Germinal center (tissue), 1 donor: ENCODE data around the gene SORBS2.
"Not testable (repeated sequence)": the region's sequence is repeated elsewhere in the genome, so short reads cannot be mapped to it uniquely, and the experiment has no call there.

Source experiments
- DNase-seq: peaks from one replicate; pipeline ENCODE4 v3.0.0; 2012; ENCODE audit warnings: mixed read lengths, low spot score

SORBS2 gene

DNA sequence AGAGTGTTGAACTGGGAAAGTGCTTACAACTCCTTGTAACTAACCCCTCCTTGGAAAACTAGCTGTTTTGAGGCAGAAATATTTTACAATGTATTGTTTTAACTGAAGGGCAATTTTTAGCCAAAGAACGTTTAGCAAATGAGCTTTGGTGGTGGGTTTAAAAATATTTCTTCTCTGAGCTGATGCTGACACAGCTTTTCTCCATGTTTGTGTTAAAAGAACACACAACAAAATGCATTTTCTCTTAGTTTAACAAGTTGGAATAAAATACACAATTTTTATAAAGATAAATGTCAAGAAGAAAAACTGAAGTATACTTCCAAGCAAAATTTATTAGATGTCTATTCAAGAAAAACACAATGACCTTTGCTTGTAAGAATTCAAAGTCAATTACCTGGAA, 226.8 kb downstream of the SORBS2 start:
- DNase-seq = no peak

DNA sequence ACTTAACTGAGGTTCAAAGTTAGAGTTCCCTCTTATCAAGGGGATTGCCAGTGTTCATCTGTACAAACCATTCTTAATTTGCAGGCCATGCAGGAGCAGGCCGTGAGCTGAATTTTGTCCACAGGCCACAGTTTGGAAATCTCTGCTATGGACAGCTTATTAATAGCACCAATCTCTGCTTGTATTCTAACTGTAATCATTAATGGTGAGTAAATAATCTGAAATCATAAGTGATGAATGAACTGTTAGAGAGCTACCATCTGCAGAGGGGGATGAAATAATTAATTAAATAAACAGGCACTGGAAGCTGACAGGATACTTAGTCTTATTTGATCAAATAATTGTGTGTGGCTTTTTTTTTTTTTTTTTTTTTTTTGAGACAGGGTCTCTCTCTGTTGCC, 228.2 kb downstream of the SORBS2 start:
- no peak for DNase-seq

DNA sequence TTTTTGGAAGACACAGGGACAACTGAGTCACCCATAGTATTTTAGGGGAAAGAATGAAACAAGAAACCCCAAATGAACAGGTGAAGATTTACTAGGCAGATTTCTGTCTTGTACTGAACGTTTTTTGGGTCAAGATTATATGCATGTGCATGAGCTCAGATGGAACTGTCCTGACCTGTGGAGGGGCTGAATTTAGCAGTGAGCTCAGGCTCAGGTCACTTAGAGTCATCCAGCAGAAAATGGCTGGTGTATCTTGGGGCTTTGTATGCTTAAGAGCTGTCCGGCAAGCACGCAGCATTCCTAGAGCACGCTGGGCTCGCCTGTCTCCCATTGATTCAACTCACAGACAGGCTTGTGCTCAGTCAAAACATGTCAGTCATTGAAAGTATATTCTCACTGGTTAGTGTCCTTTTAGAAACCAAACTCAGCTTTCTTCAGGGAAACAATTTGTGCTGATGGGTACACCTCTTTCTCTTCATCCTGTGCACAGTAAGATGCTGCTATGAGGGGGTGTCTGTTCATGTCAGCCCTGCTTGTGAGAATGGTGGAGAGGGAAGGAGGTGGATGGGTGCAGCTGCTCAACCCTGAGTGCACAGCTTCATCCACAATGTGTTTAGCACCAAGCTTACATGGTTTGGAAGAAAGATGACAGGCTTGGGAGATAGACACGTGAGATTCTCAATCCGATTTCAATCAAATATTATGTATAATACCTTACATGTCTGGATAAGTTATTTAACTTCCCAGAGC, 229.2 kb downstream of the SORBS2 start:
- DNase-seq = no peak

DNA sequence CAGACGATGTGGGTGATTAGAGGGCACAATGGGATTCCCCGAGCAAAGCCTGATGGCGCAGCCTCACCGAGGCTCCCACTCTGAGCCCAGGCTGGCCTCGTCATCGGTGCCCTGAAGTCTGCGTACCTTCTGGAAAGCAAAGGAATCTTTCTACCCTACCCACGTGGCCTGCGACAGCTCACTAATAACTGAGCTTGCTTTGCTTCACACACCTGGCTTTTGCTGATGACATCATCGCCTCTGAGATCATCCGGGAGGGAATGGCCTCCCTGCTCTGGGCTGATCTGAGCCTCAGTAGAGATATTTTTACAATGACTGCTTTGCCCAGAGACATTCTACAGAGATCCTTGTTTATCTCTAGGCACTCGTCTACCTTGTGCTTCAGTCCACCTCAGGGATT, 231.3 kb downstream of the SORBS2 start:
- no peak for DNase-seq

DNA sequence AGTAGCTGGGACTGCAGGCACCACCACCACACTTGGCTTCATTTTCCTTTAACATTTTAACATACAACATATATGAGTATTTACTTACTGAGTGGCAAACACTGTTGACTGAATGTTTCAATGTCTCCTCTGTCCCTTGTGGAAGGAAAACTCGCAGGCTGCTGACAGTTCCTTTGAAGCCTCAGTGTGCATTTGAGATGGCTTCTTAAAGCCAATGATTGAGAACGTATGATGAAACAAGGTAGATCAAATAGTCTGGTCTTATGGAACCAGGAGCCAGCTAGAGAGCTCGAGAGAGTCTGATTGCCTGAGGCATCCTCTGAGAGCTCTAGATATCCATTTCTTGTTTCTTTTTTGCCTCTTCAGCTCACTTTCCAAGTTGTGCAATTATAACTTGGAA, 233.7 kb downstream of the SORBS2 start:
- no peak for DNase-seq

DNA sequence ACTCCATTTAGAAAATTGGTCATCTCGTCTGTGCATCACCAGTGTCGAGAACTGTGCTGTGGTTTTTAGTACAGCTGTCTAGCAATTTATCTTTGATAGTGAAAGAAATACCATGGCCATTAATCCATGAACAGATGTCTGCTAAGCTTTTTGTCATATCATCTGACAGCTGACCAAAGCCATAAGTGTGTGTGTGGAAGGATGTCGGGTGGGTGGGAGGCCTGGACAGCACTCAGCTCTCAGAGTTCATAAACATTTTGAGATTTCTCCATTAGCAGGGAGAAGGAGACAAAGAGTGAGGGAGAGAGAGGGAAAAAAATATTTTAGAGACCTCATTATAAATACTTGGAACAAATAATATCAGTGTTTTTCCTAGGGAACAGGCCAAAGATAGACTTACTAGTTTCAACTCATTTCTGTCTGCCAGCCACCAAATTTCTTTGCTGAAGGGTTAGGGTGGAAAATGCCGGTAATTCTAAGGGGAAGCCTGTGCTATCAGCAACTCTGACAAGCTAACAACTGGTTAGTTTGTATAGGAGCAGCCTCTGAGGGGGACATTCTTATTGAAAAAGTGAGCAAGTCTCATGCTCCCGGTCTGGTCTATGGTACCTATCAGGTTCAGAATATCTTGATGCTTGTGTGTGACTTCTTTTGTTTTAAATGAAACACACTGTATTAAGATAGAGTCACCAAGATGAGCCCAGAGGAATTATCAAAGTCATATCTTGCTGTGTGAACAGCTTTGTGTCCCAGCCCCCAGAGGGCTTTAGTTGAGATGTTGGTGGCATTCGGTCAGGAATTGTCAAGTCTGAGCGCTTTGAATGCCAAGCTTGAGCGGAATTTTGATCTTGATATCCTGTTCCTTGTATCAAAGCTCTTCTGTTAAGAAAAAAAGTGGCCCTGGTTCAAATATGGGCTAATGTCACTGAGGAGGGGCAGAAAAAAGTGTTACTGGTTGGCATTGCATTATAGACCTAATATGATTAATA, 234.7 kb downstream of the SORBS2 start:
- no peak for DNase-seq

DNA sequence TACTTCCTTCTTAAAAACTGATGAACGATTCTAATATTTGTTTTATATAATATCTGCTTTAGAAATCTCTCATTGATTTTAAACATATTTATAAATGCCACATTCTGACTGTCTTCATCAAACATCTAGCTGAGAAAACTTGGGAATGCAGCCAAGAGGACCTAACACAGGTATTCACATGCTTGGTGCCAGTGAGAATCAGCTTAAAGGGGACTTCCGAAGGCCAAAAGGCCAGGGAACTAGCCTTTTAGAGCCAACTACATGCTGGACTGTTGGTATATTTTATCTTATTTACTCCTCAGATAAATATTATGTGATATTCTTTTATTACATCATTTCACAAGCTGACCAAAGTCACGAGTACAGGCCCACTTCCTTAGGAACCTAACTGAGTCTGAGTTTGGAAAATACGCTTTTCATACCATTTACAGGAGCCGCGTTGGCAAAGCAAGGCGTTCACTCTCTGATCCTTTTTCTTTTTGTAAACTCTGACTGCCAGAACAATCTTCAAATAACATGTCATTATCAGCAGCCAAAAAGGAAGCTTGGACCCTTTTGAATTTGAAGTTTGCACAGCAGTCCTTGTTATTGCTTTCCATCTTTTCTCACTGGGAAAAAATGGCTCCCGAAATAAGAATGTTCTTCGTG, 235.6 kb downstream of the SORBS2 start:
- DNase-seq = no peak

DNA sequence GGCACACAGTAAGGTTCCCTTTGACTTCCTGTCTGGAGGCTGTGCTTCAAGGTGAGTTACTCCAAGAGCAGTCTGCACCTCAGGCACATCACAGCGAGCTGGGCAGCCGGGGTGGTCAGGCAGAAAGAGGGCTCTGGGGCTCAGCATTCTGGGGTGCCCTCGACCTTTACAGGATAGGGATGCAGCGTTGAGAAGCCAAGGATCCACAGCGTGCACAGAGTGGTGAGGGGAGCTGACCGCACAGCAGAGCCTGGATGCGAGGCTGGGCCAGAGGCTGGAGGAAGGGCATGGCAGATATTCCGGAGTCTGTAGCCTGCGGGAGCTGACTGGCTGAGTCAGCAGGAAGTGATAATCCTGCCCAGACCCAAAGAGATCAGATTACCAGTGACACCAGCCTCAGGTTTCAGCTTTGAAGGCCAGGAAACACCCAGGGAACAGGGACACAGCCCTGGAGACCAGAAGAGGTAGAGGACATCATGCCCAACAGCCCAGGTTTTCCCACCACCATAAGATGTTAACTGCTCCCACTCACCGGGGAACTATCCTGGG, 238.3 kb downstream of the SORBS2 start:
- no peak for DNase-seq

DNA sequence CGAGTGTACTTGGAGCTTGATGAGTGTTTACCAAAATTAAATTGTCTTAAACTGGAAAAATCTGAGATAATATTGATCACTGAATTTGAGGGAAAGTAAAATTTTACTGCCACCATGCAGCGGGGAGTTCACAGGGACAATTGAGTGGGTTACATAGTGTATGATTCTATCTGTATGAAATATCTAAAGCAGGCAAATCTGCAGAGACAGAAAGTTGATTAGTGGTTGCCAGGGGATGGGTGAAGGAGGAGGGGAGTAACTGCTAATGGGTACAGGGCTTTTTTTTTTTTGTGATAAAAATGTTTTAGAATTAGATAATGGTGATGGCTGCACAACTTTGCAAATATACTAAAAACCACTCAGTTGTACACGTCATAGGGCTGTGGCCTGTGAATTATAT, 241.3 kb downstream of the SORBS2 start:
- DNase-seq = no peak

DNA sequence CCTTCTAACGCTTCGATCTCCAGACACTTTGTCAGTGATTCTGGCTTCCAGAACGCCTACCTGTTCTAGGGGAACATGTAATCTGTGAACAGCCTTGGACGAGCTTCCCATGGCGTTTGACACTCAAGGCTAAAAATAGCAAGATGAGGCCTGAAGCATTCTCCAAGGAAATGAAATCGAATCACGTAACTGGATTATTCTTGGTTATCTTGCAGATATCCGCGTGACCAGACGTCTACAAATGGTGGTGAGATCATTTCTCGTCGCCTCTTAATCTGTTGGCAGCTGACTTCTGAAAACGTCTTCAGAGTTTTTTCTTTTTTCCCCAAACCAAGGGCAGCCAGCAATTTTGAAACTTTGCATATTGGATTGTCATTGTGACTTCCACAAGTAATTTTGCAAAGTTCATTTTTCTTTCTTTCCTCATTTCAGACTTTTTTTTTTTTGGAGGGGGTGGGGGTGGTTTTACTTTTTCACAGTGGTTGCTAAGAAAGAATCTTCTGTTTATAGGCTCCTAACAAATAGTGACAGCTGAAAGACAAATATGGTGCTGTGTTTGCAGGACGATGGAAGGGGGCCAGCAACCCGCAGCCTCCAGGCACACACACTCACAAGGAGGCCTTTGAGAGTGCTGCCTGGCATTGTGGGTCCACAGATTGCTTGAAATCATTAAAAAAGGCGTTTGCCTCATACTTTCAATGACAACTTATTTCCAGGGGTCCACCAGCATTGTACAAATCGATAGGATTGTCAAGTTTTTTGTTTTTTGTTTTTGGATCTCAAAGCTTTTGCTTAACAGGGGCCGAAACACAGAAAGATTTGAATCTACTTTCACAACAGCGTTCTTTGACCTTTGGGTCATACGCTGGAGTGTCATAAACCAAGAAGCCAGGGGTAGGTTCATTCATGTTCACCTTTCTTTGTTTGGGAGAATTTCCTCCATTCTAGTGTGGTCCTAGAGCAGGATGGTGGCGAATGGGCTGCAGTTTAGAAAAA, 244.3 kb downstream of the SORBS2 start:
- no peak for DNase-seq

DNA sequence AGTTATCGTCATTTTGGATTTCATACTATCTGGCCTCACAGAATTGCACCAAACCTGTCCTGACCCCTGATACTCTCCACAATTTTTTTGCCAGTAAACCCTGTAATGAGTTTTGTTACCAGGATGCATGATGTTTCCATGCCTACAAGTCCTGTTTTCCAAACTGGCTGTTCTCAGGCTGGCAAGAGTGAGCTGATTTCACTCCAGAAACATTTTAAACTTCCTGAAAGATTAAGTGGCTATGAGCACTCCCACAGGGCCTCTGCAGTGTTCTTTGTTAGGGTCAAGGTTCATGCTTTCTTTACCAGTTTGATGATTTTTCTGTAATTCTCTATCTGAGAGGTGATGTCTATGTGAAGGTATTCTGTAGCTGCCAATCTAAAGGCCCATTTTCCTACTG, 245.0 kb downstream of the SORBS2 start:
- DNase-seq = no peak

DNA sequence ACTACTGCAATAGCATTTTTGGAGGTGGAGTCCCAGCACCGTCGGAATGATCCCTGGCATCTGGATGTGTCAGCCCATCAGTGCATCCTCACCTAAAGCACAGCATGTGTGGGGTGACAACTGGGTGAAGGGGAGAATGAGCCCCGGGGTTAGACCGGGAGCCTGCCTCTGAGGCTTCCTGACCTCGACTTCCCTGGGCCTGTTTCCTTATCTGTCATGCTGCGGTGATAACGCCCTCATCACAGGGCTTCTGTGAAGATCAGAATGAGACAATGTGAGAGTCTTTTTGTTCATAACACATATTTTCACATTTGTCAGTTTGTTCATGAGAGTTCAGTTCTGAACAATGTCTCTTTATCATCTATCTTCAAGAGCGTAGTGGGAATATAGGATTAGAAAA, 245.6 kb downstream of the SORBS2 start:
- no peak for DNase-seq

DNA sequence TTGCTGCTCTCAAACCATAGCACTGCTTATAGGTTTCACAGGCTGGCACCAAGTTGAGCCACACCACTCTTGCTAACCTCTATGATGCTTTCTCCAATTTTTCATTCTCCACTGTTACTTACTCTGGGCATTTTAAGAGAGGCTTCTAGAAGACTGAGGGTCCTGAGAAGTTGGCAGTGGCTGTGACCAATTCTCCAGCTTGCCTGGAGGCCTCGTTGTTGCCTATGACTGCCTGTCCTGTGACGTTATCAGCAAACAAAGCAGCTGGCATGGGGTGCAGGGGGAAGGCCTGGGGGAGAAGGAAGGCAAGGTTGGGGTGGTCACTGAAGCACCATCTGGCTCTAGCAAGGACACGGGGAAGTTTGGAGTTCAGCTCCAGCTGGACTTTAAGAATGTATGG, 246.3 kb downstream of the SORBS2 start:
- DNase-seq = no peak

DNA sequence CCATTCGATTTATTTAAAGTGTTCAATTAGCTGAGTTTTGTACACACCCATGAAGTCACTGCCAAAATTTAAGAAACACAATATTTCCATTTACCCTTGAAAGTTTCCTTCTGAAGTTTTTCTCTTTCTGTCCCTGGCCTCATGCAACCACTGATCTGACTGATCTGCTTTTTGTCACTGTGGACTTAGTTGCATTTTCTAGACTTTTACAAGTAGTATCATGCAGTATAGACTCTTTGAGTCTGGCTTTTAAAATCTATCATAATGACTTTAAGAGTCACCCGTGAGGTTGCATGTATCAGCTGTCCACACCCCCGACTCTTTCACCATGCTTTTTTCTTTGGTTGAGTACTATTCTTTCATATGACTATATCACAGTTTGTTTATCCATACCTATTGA, 247.6 kb downstream of the SORBS2 start:
- no peak for DNase-seq

DNA sequence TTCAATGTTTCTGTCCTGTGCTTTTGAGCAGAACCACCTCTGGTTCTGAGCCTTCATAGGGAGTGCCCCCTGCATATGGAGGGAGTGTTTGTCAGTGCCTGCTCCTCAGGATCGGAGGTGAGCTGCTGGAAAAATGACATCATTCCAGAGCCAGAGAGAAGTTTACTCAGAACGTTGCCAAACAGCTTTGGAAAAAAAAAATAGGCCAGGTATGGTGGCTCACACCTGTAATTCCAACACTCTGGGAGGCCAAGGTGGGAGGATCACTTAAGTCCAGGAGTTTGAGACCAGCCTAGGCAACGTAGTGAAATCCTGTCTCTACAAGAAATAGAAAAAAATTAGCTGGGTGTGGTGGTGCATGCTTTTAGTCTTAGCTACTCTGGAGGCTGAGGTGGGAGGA, 249.5 kb downstream of the SORBS2 start:
- DNase-seq = no peak

DNA sequence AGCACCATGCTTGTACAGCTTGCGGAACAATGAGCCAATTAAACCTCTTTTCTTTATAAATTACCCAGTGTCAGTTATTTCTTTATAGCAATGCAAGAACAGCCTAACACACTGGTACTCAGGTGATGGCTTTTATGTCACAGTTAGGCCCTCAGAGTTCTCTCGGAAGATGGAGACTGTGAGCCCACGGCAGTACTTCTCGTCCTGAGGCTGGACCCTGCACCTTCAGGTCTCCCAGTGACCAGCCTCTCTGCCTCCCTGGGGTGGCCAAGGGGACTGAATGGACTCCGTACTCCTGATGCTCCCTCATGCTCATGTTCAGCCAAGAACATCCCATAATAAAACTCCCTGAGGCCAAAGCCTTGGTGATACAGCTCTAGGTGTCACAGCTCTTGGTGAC, 251.7 kb downstream of the SORBS2 start:
- DNase-seq = no peak

DNA sequence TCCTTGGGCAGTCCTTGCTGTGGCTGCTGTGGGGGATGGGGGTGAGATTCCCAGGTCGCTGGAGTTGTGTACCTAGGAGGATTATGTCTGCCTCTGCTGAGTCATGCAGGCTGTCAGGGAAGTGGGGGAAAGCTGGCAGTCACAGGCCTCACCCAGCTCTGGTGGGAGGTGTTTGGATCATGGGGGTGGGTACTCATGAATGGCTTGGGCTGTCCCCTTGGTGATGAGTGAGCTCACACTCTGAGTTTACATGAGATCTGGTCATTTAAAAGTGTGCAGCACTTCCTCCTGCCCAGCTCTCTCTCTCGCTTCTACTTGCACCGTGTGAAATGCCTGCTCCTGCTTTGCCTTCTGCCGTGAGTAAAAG, 252.1 kb downstream of the SORBS2 start:
- no peak for DNase-seq

DNA sequence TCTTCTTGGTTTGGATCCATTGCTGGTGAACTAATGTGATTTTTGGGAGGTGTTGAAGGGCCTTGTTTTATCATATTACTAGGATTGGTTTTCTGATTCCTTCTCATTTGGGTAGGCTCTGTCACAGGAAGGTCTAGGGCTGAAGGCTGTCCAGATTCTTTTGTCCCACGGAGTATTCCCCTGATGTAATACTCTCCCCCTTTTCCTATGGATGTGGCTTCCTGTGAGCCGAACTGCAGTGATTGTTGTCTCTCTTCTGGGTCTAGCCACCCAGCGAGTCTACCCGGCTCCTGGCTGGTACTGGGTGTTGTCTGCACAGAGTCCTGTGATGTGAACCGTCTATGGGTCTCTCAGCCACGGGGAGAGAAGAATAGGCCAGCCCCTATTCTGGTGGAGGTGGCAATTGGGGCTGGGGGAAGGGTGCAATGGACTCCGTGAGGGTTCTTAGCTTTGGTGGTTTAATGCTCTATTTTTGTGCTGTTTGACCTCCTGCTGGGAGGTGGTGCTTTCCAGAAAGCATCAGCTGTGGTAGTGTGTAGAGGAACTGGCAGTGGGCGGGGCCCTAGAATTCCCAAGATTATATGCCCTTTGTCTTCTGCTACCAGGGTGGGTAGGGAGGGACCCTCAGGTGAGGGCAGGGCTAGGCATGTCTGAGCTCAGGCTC, 252.6 kb downstream of the SORBS2 start:
- DNase-seq = not testable (repeated sequence)

DNA sequence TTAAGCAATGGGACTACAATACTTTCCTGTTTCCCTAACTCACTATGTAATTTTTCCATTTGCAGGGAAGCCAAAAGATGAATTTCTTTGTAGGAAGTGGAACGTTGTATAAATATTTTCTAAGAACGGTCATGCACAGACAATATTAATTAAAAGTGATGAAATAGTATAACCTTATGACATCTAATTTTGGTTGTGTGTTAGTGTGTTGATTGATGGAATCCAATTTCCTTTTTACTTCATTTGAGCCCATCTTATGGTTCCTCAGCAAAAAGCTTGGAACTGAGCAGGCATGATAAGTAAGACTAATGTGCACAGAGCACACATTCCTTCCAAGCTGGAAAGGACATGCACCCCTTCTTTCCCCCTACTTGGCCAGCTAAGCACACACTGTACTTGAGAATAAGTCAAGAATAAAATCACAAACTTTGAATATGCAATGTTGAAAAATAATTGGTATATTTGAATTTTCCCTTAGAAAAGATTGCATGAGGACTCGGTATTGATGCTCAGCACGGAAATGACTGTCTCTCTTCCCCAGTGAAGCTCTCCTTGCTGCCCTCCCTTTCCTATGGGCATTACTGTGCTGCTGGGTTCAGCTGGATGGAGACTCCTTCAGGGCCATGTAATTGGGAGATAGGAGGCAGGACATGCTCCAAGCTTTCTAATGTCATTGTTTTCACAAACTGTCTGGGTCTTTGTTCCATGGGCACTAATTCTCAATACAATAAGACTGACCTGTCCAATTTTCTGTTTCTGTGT, 257.4 kb downstream of the SORBS2 start:
- no peak for DNase-seq

DNA sequence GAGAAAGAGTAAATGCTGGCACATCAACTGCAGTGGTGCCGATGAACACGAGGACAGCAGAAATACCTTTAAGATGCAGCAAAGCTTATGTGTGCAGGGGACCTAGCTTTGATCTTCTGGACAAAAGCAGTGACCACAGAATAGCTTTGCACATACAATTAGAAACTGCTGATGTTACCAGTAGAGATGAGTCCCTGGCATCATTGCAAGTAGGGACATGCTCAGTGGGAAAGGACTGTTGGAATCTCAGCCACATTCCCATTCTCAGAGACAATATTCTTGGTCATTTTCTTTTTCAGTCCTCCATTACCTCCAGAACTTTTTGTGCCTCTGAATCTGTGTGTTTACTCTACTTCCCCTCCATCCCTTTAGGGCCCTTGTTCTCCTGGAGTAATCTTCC, 259.7 kb downstream of the SORBS2 start:
- no peak for DNase-seq
